GM21786 (cell line): ENCODE results near the gene TIMM50.

ENCODE experiments used
- ATAC-seq: cut with Tn5 transposase; IDR thresholded peaks from one replicate; pipeline ENCODE4 v1.9.1; 2021; ENCODE audit not compliant: unreplicated experiment

Gene TIMM50

GRCh38 chr19:39498798-39499642 is 18.4 kb downstream of the TIMM50 start, which contains the start of gene DLL3:
DLL3 (plus strand) TSS chr19:39498947; CDS start chr19:39498975, 28 bp downstream.
- no peak for ATAC-seq

- no peak for ATAC-seq
These were observed 19.3 kb downstream of the TIMM50 start for GRCh38 chr19:39499932-39500331.

GRCh38 chr19:39500543-39500942 is 19.9 kb downstream of the TIMM50 start:
- no peak for ATAC-seq

- ATAC-seq: no peak
These were observed 20.7 kb downstream of the TIMM50 start for GRCh38 chr19:39501340-39501739.

- ATAC-seq: no peak
These were observed 22.2 kb downstream of the TIMM50 start for GRCh38 chr19:39502640-39503417.

- no peak for ATAC-seq
These were observed 25.9 kb downstream of the TIMM50 start for GRCh38 chr19:39506598-39506943.

- ATAC-seq: no peak
These were observed 26.5 kb downstream of the TIMM50 start for GRCh38 chr19:39506944-39507714.

GRCh38 chr19:39507715-39508364 is 27.2 kb downstream of the TIMM50 start:
- ATAC-seq: no peak

GRCh38 chr19:39508629-39509028 is 28.0 kb downstream of the TIMM50 start:
- no peak for ATAC-seq

- no peak for ATAC-seq
These were observed 28.6 kb downstream of the TIMM50 start for GRCh38 chr19:39509233-39509632.

- ATAC-seq: no peak
These were observed 32.4 kb downstream of the TIMM50 start for GRCh38 chr19:39512988-39513387.

GRCh38 chr19:39514840-39515550 is 34.4 kb downstream of the TIMM50 start, which contains the start of gene SELENOV:
SELENOV (plus strand) TSS chr19:39515139; CDS start chr19:39515213, 74 bp downstream.
- ATAC-seq: no peak

- no peak for ATAC-seq
These were observed 35.0 kb downstream of the TIMM50 start for GRCh38 chr19:39515551-39516191.

- ATAC-seq: no peak
These were observed 35.6 kb downstream of the TIMM50 start for GRCh38 chr19:39516270-39516669.

- no peak for ATAC-seq
These were observed 36.8 kb downstream of the TIMM50 start for GRCh38 chr19:39517432-39517831.

- no peak for ATAC-seq
These were observed 37.8 kb downstream of the TIMM50 start for GRCh38 chr19:39518458-39518857.

GRCh38 chr19:39518975-39519374 is 38.3 kb downstream of the TIMM50 start:
- ATAC-seq: no peak

- ATAC-seq: no peak
These were observed 40.2 kb downstream of the TIMM50 start for GRCh38 chr19:39520541-39521484.

- no peak for ATAC-seq
These were observed 43.9 kb downstream of the TIMM50 start for GRCh38 chr19:39524495-39524894.
